ENCODE measurements around the gene MIGA2. TPM values are rescaled to one million over a fixed set of nuclear protein-coding genes. Genes with fewer than 3 reads are reported as not detected.
A peak's percentile ranks its signal among the peaks of the same experiment; 100 is the strongest.

MIGA2 gene
- total RNA-seq, 4 donors from 2014 or later = 16.2 to 38.3 (median 24.6) TPM

DNA sequence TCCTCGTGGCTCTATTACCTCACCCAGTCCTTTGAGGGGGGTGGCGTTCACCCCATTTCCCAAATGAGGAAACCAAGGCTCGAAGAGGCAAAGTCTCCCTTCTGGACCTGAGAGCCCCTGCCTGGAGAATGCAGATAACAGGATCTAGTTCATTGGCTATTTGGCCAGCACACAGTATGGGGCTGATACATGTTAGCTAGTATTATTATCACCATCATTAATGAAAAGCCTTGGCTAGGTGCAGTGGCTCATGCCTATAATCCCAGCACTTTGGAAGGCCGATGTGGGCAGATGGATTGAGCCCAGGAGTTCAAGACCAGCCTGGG is 12.6 kb upstream of the MIGA2 start:
- Histone ChIP-seq H3K27ac (peak overlapping the region in 3 of 4 donors; percentile 5 to 68 (median 57)), H3K27me3 (no peaks in the 10 kb centered on the region), H3K9me3 (no peaks in the 10 kb centered on the region), H3K4me1 (peaks cover 0 to 51% (median 23%) of the 10 kb centered on the region in 3 donors), H3K4me3 (no peak overlapping the region), H3K36me3 (peaks cover 0 to 22% of the 10 kb centered on the region in 2 donors)
- 45% methylated on average over 4 of the region's 4 CpGs; no CpG with 5 or more reads in 1 of the 2 donors for WGBS, 2 donors (ENCODE audit: low coverage in 1 of 2)
- TF ChIP-seq CTCF (IDR thresholded peaks at IDR 0.05) = no peak
- TF ChIP-seq POLR2A (IDR thresholded peaks at IDR 0.05) = no peak
- TF ChIP-seq POLR2AphosphoS5 (IDR thresholded peaks at IDR 0.05) = no peak
- no peak for TF ChIP-seq EP300 (IDR thresholded peaks at IDR 0.05)
- no peak for ATAC-seq

DNA sequence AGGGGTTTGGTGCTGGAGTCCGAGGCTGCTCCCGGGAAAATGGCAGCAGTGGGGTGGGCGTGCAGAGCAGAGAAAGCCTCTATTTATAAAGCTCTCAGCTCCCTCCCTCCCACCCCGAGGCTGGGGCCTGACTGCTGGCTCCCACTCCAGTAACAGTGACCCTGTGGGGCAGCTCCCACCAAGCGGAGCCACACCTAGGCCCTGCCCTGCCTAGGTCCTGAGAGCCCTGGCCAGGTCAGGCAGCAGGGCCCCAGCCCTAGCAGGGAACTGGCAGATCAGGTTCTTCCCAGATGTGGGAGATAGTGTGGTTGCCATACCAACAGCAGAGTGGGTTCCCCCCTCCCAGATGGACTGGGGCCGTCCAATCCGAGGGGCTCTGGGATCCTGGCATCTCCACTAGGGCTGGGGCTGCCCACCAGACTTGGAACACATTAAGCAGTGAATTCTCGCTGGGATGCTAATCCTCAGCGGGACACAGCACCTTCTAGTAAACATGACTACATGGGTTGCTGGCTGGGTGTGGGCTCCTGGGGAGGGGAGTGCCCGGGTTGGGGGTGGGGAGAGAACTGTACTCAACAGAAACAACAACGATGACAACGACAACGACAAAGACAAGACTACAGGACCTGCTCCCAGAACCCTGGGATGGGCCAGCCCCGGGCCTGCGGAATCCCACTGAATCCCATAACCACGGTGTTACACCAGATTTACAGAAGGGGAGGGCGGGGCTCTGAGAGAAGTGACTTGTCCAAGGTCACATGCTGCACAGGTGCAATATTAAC is 9.8 kb upstream of the MIGA2 start:
- ATAC-seq = no peak
- Histone ChIP-seq H3K4me3 (peak overlapping the region in 1 of 2 donors; percentile 89), H3K4me1 (peaks cover 0 to 56% (median 25%) of the 10 kb centered on the region in 3 donors), H3K27me3 (no peaks in the 10 kb centered on the region), H3K27ac (peak overlapping the region in 3 of 4 donors; percentile 82 to 89 (median 86)), H3K36me3 (no peaks in the 10 kb centered on the region), H3K9me3 (no peaks in the 10 kb centered on the region)
- TF ChIP-seq POLR2A (IDR thresholded peaks at IDR 0.05) = no peak
- 51% methylated on average over 7 of the region's 17 CpGs; no CpG with 5 or more reads in 1 of the 2 donors for WGBS, 2 donors (ENCODE audit: low coverage in 1 of 2)

GRCh38 chr9:129027224-129027684 is 9.2 kb upstream of the MIGA2 start:
- H3K9me3 ChIP-seq = no peaks in the 10 kb centered on the region
- H3K27me3 ChIP-seq = no peaks in the 10 kb centered on the region
- H3K27ac ChIP-seq = peak overlapping the region in 3 of 4 donors; percentile 82 to 89 (median 86)
- H3K4me3 ChIP-seq = peak overlapping the region; percentile 61 to 89
- TF ChIP-seq POLR2AphosphoS5 (IDR thresholded peaks at IDR 0.05) = no peak
- TF ChIP-seq EP300 (IDR thresholded peaks at IDR 0.05) = no peak
- no peak for TF ChIP-seq CTCF (IDR thresholded peaks at IDR 0.05)
- no peak for TF ChIP-seq POLR2A (IDR thresholded peaks at IDR 0.05)
- no peaks in the 10 kb centered on the region for H3K36me3 ChIP-seq
- H3K4me1 ChIP-seq = peaks cover 0 to 50% (median 25%) of the 10 kb centered on the region in 3 donors
- ATAC-seq = no peak
- 8% methylated on average over 2 of the region's 9 CpGs; no CpG with 5 or more reads in 1 of the 2 donors for WGBS, 2 donors (ENCODE audit: low coverage in 1 of 2)

DNA sequence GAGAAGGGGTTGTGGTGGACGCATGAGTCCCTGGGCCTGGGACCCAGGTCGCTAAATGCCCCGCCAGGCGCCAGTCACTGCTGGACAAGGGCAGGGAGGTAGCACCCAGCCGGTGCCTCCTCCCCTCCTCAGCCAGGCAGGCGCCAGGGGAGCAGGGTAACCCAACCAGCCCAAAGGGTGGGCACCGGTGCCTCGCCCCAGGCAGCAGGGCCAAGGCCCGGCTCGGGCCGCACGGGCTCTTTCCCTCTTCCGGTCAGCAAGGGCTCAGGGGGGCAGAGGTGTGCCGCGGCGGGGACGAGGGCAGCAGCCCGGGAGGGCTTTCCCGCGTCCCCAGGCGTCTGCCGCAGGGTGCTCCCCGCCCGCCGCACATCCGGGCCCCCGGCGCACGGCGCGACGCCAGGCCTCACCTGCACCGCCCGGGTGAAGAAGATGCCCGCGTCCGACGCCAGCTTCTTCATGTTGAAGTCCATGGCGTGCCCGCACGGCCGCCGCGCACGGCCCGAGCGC is 8.7 kb upstream of the MIGA2 start:
- no peaks in the 10 kb centered on the region for H3K36me3 ChIP-seq
- H3K4me1 ChIP-seq = peaks cover 0 to 45% (median 25%) of the 10 kb centered on the region in 3 donors
- H3K9me3 ChIP-seq = no peaks in the 10 kb centered on the region
- H3K4me3 ChIP-seq = peak overlapping the region; percentile 61 to 89
- H3K27me3 ChIP-seq = no peaks in the 10 kb centered on the region
- peak; percentile 59 for ATAC-seq
- peak overlapping the region in 3 of 4 donors; percentile 82 to 89 (median 86) for H3K27ac ChIP-seq
- no CpG with 5 or more reads among the region's 47 CpGs for WGBS, 2 donors (ENCODE audit: low coverage in 1 of 2)
- no peak for TF ChIP-seq POLR2AphosphoS5 (IDR thresholded peaks at IDR 0.05)
- no peak for TF ChIP-seq EP300 (IDR thresholded peaks at IDR 0.05)
- no peak for TF ChIP-seq POLR2A (IDR thresholded peaks at IDR 0.05)
- no peak for TF ChIP-seq CTCF (IDR thresholded peaks at IDR 0.05)

DNA sequence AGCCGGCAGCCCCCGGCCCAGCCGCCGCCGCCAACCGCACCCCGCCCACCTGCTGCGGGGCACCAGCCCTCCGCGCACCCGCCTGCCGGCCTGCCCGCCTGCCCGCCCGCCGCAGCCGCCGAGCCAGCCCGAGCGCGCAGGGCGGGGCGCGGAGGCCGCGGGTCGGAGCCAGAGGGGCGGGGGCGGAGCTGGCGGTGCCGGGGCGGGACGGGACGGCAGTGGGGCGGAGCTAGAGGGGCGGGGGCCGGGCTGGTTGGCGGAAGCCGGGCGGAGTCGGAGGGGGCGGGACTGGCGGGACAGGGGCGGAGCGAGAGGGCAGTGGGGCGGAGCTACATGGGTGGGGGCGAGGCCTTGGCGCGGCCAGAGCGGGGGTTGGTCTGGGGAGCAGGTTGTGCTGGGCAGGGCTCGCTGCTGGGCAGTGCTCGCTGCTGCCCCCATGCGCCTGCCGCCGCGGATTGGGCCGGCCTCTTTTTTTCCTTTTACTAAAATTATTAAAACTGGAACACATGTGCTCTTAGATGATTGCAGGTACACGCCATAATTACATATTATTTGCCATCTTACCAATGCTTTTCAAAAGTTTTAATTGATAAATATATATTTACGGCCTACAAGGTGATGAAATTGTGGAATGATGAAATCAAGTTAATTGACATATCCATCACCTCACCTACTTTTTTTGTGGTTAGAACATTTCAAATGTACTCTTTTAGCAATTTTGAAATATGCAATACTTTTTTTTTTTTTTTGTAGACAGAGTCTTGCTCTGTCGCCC is 8.0 kb upstream of the MIGA2 start, which contains the start of gene SH3GLB2:
SH3GLB2 (minus strand) TSS at position 140 of the 775 bp plus-strand sequence. CDS start 177 bp downstream, outside the sequence.
- Histone ChIP-seq H3K27me3 (no peaks in the 10 kb centered on the region), H3K4me1 (peaks cover 0 to 38% (median 24%) of the 10 kb centered on the region in 3 donors), H3K9me3 (no peaks in the 10 kb centered on the region), H3K4me3 (peak within 1 kb of the TSS; percentile 61 to 89), H3K27ac (peak within 1 kb of the TSS in 3 of 4 donors; percentile 82 to 89 (median 86)), H3K36me3 (no peaks in the 10 kb centered on the region)
- WGBS, 2 donors (ENCODE audit: low coverage in 1 of 2) = 5 to 9% methylated on average over 3 to 12 of the region's 60 CpGs
- peak; percentile 93 for ATAC-seq
- TF ChIP-seq CTCF (IDR thresholded peaks at IDR 0.05) = peak in 3 of 4 experiments; percentile 72 to 94 (median 82)
- TF ChIP-seq POLR2AphosphoS5 (IDR thresholded peaks at IDR 0.05) = peak; percentile 23
- no peak for TF ChIP-seq EP300 (IDR thresholded peaks at IDR 0.05)
- peak in 1 of 2 donors; percentile 34 for TF ChIP-seq POLR2A (IDR thresholded peaks at IDR 0.05)
